Testis (tissue), 3 donors: Measurements from ENCODE around the gene LMLN. TPM values are rescaled to one million over a fixed set of nuclear protein-coding genes. Genes with fewer than 3 reads are reported as not detected.

ENCODE experiments used
- DNase-seq: peaks from one replicate; pipeline ENCODE4 v3.0.0-alpha.2; 2019
- H3K27ac ChIP-seq, 2 donors: fragments of 200-600 bp; sonication (generic); one replicate each; pipeline ENCODE4 v1.5.1; 2019
- H3K27me3 ChIP-seq: fragments of 200-600 bp; sonication (generic); one replicate; pipeline ENCODE4 v1.5.1; 2019
- H3K36me3 ChIP-seq: fragments of 200-600 bp; sonication (generic); one replicate; pipeline ENCODE4 v1.5.1; 2017; ENCODE audit warnings: low read depth; ENCODE audit errors: missing control alignments
- H3K4me1 ChIP-seq: fragments of 200-600 bp; sonication (generic); one replicate; pipeline ENCODE4 v1.5.1; 2019
- H3K4me3 ChIP-seq, 2 donors: fragments of 200-600 bp; sonication (generic); one replicate each; pipeline ENCODE4 v1.5.1; 2017 to 2019
- H3K9me3 ChIP-seq: fragments of 200-600 bp; sonication (generic); one replicate; pipeline ENCODE4 v1.5.1; 2017
- POLR2A ChIP-seq: fragments of 450-650 bp; IDR thresholded peaks from one replicate; pipeline ENCODE4 v1.6.1; 2017; ENCODE audit warnings: antibody characterized with exemption, mild to moderate bottlenecking, moderate library complexity
- WGBS, 2 donors: methylation state at CpG; one replicate each; pipeline ENCODE4 v1.1.5; 2018; 5-methylcytosine and 5-hydroxymethylcytosine counted together
- intact Hi-C: fragments of 100-400 bp; cut with DNase I; formaldehyde crosslinking; loops from one replicate; pipeline ENCODE4 v1.15.1; 2023; ENCODE audit warnings: low total_unique reads
- polyA plus RNA-seq: library from polyadenylated mRNA; stranded (reverse); fragments of 350-450 nt; fragmentation: Illumina TruSeq; extraction: RNeasy Lipid Tissue Mini Kit (QIAGEN cat#74804); gene quantifications from one replicate; pipeline ENCODE4 v1.2.3, GENCODE V29; 2014; ENCODE audit warnings: low read depth, low replicate concordance; ENCODE audit not compliant: insufficient read depth
- total RNA-seq, 2 donors: library from RNA; depleted of rRNA; stranded (reverse); fragments of >200 nt; gene quantifications; one replicate each; pipeline ENCODE4 v1.2.3, GENCODE V29; 2016
- TF ChIP-seq, protein P1 (sequence below), 3 experiments: fragments of 450-650 bp in 2 of 3; fragments of 200-600 bp in 1 of 3; sonication (generic) in 1 of 3; IDR thresholded peaks; one replicate each; pipeline ENCODE4 v1.5.1; 2016 to 2019; ENCODE audit warnings: antibody characterized with exemption in 3 of 3, mild to moderate bottlenecking in 2 of 3, moderate library complexity in 1 of 3

Gene LMLN
- total and polyA plus RNA-seq, 3 donors from 2014 or later, result 23.0 to 49.8 (median 24.1) TPM

DNA sequence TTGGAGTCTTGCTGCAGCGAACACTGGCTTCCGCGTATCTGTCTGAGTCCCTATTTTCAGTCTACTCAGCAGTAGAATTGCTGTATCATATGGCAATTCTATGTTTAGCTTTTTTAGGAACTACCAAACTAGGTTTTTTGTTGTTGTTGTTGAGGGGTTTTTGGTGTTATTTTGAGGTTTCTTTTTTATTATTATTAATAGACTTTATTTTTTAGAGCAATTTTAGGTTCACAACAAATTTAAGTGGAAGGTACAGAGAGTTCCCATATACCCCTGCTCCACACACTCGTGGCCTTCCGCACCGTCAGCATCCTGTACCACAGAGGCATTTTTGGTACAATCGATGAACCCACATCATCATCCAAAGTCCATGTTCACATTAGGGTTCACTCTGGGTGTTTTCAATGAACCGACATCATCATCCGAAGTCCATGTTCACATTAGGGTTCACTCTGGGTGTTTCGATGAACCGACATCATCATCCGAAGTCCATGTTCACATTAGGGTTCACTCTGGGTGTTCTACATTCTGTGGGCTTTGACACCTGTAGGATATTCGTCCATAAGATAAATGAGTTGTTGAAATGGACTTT is 67.9 kb downstream of the LMLN start:
- Histone ChIP-seq H3K27ac (no peak overlapping the region), H3K36me3 (no peaks in the 10 kb centered on the region), H3K9me3 (no peaks in the 10 kb centered on the region), H3K27me3 (no peaks in the 10 kb centered on the region), H3K4me1 (no peaks in the 10 kb centered on the region), H3K4me3 (no peak overlapping the region)
- intact Hi-C loops, result no loop called here
- DNase-seq, result no peak
- 96 to 97% methylated on average over 13 of the region's 13 CpGs for WGBS, 2 donors
- TF ChIP-seq, protein P1, sequence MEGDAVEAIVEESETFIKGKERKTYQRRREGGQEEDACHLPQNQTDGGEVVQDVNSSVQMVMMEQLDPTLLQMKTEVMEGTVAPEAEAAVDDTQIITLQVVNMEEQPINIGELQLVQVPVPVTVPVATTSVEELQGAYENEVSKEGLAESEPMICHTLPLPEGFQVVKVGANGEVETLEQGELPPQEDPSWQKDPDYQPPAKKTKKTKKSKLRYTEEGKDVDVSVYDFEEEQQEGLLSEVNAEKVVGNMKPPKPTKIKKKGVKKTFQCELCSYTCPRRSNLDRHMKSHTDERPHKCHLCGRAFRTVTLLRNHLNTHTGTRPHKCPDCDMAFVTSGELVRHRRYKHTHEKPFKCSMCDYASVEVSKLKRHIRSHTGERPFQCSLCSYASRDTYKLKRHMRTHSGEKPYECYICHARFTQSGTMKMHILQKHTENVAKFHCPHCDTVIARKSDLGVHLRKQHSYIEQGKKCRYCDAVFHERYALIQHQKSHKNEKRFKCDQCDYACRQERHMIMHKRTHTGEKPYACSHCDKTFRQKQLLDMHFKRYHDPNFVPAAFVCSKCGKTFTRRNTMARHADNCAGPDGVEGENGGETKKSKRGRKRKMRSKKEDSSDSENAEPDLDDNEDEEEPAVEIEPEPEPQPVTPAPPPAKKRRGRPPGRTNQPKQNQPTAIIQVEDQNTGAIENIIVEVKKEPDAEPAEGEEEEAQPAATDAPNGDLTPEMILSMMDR (IDR thresholded peaks at IDR 0.05), result no peak
- TF ChIP-seq POLR2A, result no peak

- no peak overlapping the region for H3K4me3 ChIP-seq
- no peaks in the 10 kb centered on the region for H3K4me1 ChIP-seq
- H3K36me3 ChIP-seq, result no peaks in the 10 kb centered on the region
- H3K27ac ChIP-seq, result no peak overlapping the region
- intact Hi-C loops, result no loop called here
- 45 to 58% methylated on average over 6 of the region's 6 CpGs for WGBS, 2 donors
- no peak for DNase-seq
- H3K27me3 ChIP-seq, result no peaks in the 10 kb centered on the region
- TF ChIP-seq, protein P1 (IDR thresholded peaks at IDR 0.05), result no peak
- no peak for TF ChIP-seq POLR2A
- no peaks in the 10 kb centered on the region for H3K9me3 ChIP-seq
Measured at GRCh38 chr3:198028718-198029117, 68.7 kb downstream of the LMLN start.

- Histone ChIP-seq H3K9me3 (no peaks in the 10 kb centered on the region), H3K4me1 (no peaks in the 10 kb centered on the region), H3K36me3 (no peaks in the 10 kb centered on the region), H3K4me3 (no peak overlapping the region), H3K27ac (no peak overlapping the region), H3K27me3 (no peaks in the 10 kb centered on the region)
- 74 to 91% methylated on average over 8 of the region's 8 CpGs for WGBS, 2 donors
- TF ChIP-seq POLR2A, result no peak
- TF ChIP-seq, protein P1 (IDR thresholded peaks at IDR 0.05), result no peak
- intact Hi-C loops, result no loop called here
- no peak for DNase-seq
Measured at GRCh38 chr3:198030125-198030524, 70.1 kb downstream of the LMLN start.

DNA sequence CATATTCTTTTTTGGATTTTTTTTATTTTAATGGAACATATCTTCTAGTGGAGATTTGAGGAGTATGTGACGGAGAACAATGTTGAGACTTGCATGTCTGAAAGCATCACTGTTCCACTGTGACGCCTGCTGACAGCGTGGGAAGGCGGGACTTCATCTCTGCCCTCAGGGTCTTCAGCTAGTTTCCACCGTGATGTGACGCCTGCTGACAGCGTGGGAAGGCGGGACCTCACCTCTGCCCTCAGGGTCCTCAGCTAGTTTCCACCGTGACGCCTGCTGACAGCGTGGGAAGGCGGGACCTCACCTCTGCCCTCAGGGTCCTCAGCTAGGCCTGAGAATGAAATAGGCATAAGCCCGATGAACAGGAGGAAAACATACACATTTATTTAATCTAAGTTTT is 70.7 kb downstream of the LMLN start:
- H3K4me3 ChIP-seq, result no peak overlapping the region
- no peak for DNase-seq
- H3K9me3 ChIP-seq, result no peaks in the 10 kb centered on the region
- no peak for TF ChIP-seq POLR2A
- TF ChIP-seq, protein P1 (IDR thresholded peaks at IDR 0.05), result no peak
- 84 to 87% methylated on average over 13 of the region's 13 CpGs for WGBS, 2 donors
- intact Hi-C loops, result no loop called here
- no peaks in the 10 kb centered on the region for H3K27me3 ChIP-seq
- no peaks in the 10 kb centered on the region for H3K4me1 ChIP-seq
- H3K27ac ChIP-seq, result no peak overlapping the region
- H3K36me3 ChIP-seq, result no peaks in the 10 kb centered on the region
